Tibial artery (tissue), 4 donors: ENCODE measurements around the gene TUBAL3.

Experiments
- DNase-seq, 2 donors: peaks; one replicate each; pipeline ENCODE4 v3.0.0-alpha.2; 2019
- H3K27ac ChIP-seq, 2 donors: fragments of 200-600 bp; sonication (generic) in 1 of 2; 1 replicate in 1 of 2; 2 replicates in 1 of 2; pipeline ENCODE4 v1.5.1; 2018 to 2019; ENCODE audit warnings: mild to moderate bottlenecking in 1 of 2
- H3K27me3 ChIP-seq, 2 donors: fragments of 200-600 bp; sonication (generic) in 1 of 2; one replicate each; pipeline versions ENCODE4 v1.5.1 to v1.6.0; 2016 to 2019
- H3K36me3 ChIP-seq, 3 donors: fragments of 200-600 bp; sonication (generic) in 2 of 3; one replicate each; pipeline ENCODE4 v1.5.1; 2016 to 2019; ENCODE audit warnings: mild to moderate bottlenecking in 2 of 3
- H3K4me1 ChIP-seq, 4 donors: fragments of 200-600 bp; sonication (generic) in 2 of 4; 1 replicate in 3 of 4; 2 replicates in 1 of 4; pipeline ENCODE4 v1.5.1; 2016 to 2019
- H3K4me3 ChIP-seq, 2 donors: fragments of 200-600 bp; sonication (generic) in 1 of 2; 1 replicate in 1 of 2; 2 replicates in 1 of 2; pipeline ENCODE4 v1.5.1; 2018 to 2019; ENCODE audit warnings: mild to moderate bottlenecking in 2 of 2
- H3K9me3 ChIP-seq, 3 donors: fragments of 200-600 bp; sonication (generic) in 1 of 3; one replicate each; pipeline ENCODE4 v1.5.1; 2016 to 2019
- CTCF ChIP-seq, 2 experiments: fragments of 200-600 bp in 1 of 2; fragments of 450-650 bp in 1 of 2; IDR thresholded peaks; one replicate each; pipeline ENCODE4 v1.5.1; 2017 to 2019; ENCODE audit warnings: antibody characterized with exemption in 2 of 2, mild to moderate bottlenecking in 1 of 2, moderate library complexity in 1 of 2
- intact Hi-C: fragments of 100-400 bp; cut with DNase I; formaldehyde crosslinking; loops from one replicate; pipeline ENCODE4 v1.15.0; 2023; ENCODE audit warnings: low total_unique reads

The TUBAL3 gene

GRCh38 chr10:5344746-5345145, 59.9 kb downstream of the TUBAL3 start:
- H3K4me1 ChIP-seq = no peaks in the 10 kb centered on the region
- intact Hi-C loops = no loop called here
- H3K27ac ChIP-seq = no peak overlapping the region
- no peaks in the 10 kb centered on the region for H3K9me3 ChIP-seq
- no peaks in the 10 kb centered on the region for H3K36me3 ChIP-seq
- no peak overlapping the region for H3K4me3 ChIP-seq
- DNase-seq = no peak
- no peaks in the 10 kb centered on the region for H3K27me3 ChIP-seq
- TF ChIP-seq CTCF (IDR thresholded peaks at IDR 0.05) = no peak

GRCh38 chr10:5343979-5344378, 60.6 kb downstream of the TUBAL3 start:
- no peaks in the 10 kb centered on the region for H3K9me3 ChIP-seq
- H3K4me1 ChIP-seq = no peaks in the 10 kb centered on the region
- H3K36me3 ChIP-seq = no peaks in the 10 kb centered on the region
- no peaks in the 10 kb centered on the region for H3K27me3 ChIP-seq
- no peak for DNase-seq
- no peak for TF ChIP-seq CTCF (IDR thresholded peaks at IDR 0.05)
- H3K4me3 ChIP-seq = no peak overlapping the region
- intact Hi-C loops = no loop called here
- no peak overlapping the region for H3K27ac ChIP-seq

GRCh38 chr10:5343561-5343960, 61.1 kb downstream of the TUBAL3 start:
- Histone ChIP-seq H3K36me3 (no peaks in the 10 kb centered on the region), H3K4me3 (no peak overlapping the region), H3K27ac (no peak overlapping the region), H3K9me3 (no peaks in the 10 kb centered on the region), H3K4me1 (no peaks in the 10 kb centered on the region), H3K27me3 (no peaks in the 10 kb centered on the region)
- TF ChIP-seq CTCF (IDR thresholded peaks at IDR 0.05) = no peak
- DNase-seq = no peak
- intact Hi-C loops = no loop called here
